Tibial nerve (tissue), 4 donors: ENCODE measurements around the gene TMEM14A. TPM values are rescaled to one million over a fixed set of nuclear protein-coding genes. Genes with fewer than 3 reads are reported as not detected.
A peak's percentile ranks its signal among the peaks of the same experiment; 100 is the strongest.

Experiments used
- DNase-seq, 2 donors: peaks; one replicate each; pipeline ENCODE4 v3.0.0-alpha.2; 2019; ENCODE audit warnings: low spot score in 2 of 2
- H3K27ac ChIP-seq, 4 donors: fragments of 200-600 bp; sonication (generic) in 3 of 4; one replicate each; pipeline ENCODE4 v1.5.1; 2017 to 2019; ENCODE audit warnings: mild to moderate bottlenecking in 1 of 4
- H3K27me3 ChIP-seq, 2 donors: fragments of 200-600 bp; sonication (generic) in 1 of 2; one replicate each; pipeline versions ENCODE4 v1.5.1 to v1.6.0; 2017 to 2019
- H3K36me3 ChIP-seq, 3 donors: fragments of 200-600 bp; sonication (generic); one replicate each; pipeline ENCODE4 v1.5.1; 2018 to 2019
- H3K4me1 ChIP-seq, 4 donors: fragments of 200-600 bp; sonication (generic) in 3 of 4; one replicate each; pipeline ENCODE4 v1.5.1; 2017 to 2019
- H3K4me3 ChIP-seq, 4 donors: fragments of 200-600 bp; sonication (generic) in 3 of 4; one replicate each; pipeline ENCODE4 v1.5.1; 2017 to 2019; ENCODE audit warnings: mild to moderate bottlenecking in 1 of 4, moderate library complexity in 1 of 4
- H3K9me3 ChIP-seq, 4 donors: fragments of 200-600 bp; sonication (generic) in 3 of 4; one replicate each; pipeline ENCODE4 v1.5.1; 2017 to 2019
- EP300 ChIP-seq, 2 donors: sonication (generic); formaldehyde crosslinking; IDR thresholded peaks; one replicate each; pipeline ENCODE4 v1.6.1; 2017; ENCODE audit warnings: antibody characterized with exemption in 2 of 2, mild to moderate bottlenecking in 1 of 2
- POLR2A ChIP-seq, 2 donors: fragments of 450-650 bp; IDR thresholded peaks; one replicate each; pipeline ENCODE4 v1.6.1; 2017; ENCODE audit warnings: antibody characterized with exemption in 2 of 2, mild to moderate bottlenecking in 2 of 2, moderate library complexity in 2 of 2
- WGBS, 2 donors: methylation state at CpG; one replicate each; pipeline ENCODE4 v1.1.5; 2018; 5-methylcytosine and 5-hydroxymethylcytosine counted together
- total RNA-seq, 4 donors: library from RNA; depleted of rRNA; stranded (reverse); fragments of >200 nt; gene quantifications; one replicate each; pipeline ENCODE4 v1.1.0, GENCODE V29; 2016
- TF ChIP-seq, protein P1 (sequence below), 5 experiments: fragments of 200-600 bp in 3 of 5; fragments of 450-650 bp in 2 of 5; sonication (generic) in 3 of 5; IDR thresholded peaks; one replicate each; pipeline ENCODE4 v1.5.1; 2016 to 2019; ENCODE audit warnings: antibody characterized with exemption in 5 of 5, mild to moderate bottlenecking in 3 of 5, moderate library complexity in 2 of 5

TMEM14A gene, protein sequence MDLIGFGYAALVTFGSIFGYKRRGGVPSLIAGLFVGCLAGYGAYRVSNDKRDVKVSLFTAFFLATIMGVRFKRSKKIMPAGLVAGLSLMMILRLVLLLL
- total RNA-seq, result 10 to 100 TPM; 14.4 to 39.6 (median 24.3) TPM

DNA sequence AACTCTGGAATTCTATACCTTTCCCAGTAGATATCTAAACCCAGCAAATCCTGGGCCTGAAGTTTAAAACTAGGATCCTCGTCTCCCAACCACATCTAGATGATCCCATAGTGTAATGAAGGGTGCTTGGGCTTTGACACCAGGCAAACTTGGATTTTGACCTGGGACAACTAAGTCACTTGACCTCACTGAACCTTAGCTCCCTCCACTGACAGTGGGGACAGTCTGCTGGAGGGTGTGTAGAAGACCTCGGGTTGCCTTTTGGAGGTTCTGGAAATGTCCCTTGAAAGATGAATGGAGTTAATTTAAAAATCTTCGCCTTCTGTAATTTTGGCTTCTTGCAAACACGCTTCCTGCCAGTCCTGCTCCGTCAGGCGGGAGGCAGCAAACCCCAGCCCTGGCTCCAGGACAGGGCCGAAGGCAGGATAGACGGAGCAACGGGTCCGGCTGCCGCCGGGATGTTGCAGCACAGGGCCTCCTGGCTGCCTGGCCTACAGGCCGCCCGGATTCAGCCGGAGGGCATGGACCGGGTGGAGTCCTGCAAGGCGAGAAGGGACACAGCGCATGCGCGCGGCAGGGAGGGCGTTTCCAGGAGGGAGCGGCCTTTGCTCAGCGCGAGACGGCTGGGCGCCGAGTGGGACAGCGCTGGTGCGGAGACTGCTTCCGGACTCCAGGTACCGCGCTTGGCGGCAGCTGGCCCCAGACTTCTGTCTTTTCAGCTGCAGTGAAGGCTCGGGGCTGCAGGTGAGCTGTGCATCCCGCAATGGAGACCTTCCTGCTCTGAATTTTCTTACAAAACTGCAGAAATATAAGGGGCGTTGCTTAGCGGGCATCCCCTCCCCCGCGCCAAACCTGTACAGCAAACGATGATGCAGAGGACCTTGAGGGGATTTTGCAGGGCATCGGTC lies at the start of gene TMEM14A:
TSS of gene TMEM14A (plus strand) at position 612 of the 908 bp plus-strand sequence. CDS start 5,990 bp downstream, outside the sequence.
- H3K9me3 ChIP-seq, result no peaks in the 10 kb centered on the region
- H3K4me1 ChIP-seq, result peaks cover 0 to 21% (median 11%) of the 10 kb centered on the region in 4 donors
- H3K27ac ChIP-seq, result peak within 1 kb of the TSS in 3 of 4 donors; percentile 56 to 78 (median 69)
- no peaks in the 10 kb centered on the region for H3K36me3 ChIP-seq
- peak within 1 kb of the TSS; percentile 46 to 78 (median 61) for H3K4me3 ChIP-seq
- TF ChIP-seq EP300 (IDR thresholded peaks at IDR 0.05), result peak; percentile 56 to 75
- TF ChIP-seq, protein P1, sequence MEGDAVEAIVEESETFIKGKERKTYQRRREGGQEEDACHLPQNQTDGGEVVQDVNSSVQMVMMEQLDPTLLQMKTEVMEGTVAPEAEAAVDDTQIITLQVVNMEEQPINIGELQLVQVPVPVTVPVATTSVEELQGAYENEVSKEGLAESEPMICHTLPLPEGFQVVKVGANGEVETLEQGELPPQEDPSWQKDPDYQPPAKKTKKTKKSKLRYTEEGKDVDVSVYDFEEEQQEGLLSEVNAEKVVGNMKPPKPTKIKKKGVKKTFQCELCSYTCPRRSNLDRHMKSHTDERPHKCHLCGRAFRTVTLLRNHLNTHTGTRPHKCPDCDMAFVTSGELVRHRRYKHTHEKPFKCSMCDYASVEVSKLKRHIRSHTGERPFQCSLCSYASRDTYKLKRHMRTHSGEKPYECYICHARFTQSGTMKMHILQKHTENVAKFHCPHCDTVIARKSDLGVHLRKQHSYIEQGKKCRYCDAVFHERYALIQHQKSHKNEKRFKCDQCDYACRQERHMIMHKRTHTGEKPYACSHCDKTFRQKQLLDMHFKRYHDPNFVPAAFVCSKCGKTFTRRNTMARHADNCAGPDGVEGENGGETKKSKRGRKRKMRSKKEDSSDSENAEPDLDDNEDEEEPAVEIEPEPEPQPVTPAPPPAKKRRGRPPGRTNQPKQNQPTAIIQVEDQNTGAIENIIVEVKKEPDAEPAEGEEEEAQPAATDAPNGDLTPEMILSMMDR (IDR thresholded peaks at IDR 0.05), result no peak
- TF ChIP-seq POLR2A (IDR thresholded peaks at IDR 0.05), result peak; percentile 15 to 59
- H3K27me3 ChIP-seq, result no peaks in the 10 kb centered on the region
- WGBS, 2 donors, result 3 to 4% methylated on average over 24 to 41 of the region's 42 CpGs
- DNase-seq, result peak; percentile 76 to 80

DNA sequence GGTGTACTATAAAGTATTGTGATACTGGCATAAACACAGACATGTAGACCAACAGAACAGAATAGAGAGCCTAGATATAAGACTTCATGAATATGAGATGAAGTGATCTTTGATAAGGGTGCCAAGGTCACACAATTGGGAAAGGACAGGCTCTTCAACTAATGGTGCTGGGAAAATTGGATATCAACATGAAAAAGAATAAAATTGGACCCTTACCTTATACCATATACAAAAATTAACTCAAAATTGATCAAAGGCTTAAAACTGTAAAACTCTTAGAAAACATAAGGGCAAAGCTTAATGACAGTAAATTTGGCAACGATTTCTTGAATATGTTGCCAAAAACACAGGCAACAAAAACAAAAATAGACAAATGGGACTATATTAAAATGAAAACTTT lies 49.3 kb upstream of the TMEM14A start:
- TF ChIP-seq, protein P1 (IDR thresholded peaks at IDR 0.05), result no peak
- TF ChIP-seq EP300 (IDR thresholded peaks at IDR 0.05) (no peak), POLR2A (IDR thresholded peaks at IDR 0.05) (no peak)
- WGBS, 2 donors, result 72 to 88% methylated on average over 1 of the region's 1 CpG
- no peaks in the 10 kb centered on the region for H3K27me3 ChIP-seq
- H3K36me3 ChIP-seq, result no peaks in the 10 kb centered on the region
- H3K4me1 ChIP-seq, result no peaks in the 10 kb centered on the region
- no peak overlapping the region for H3K27ac ChIP-seq
- no peak for DNase-seq
- no peak overlapping the region for H3K4me3 ChIP-seq
- no peaks in the 10 kb centered on the region for H3K9me3 ChIP-seq

DNA sequence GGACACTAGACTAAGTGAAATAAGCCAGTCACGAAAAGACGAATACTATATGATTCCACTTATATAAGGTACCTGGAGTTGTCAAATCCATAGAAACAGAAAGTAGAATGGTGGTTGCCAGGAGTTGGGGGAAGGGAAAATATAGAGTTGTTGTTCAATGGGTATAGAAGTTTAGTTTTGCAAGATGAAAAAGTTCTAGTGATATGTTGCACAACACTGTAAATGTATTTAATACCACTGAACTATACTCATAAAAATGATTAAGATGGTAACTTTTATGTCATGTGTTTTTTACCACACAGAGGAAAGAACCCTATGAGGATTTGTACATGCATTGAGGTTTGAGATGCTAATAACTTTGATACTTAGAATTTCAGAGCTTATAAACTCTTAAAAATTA lies 48.1 kb upstream of the TMEM14A start:
- no peak for DNase-seq
- Histone ChIP-seq H3K4me1 (no peaks in the 10 kb centered on the region), H3K4me3 (no peak overlapping the region), H3K27me3 (no peaks in the 10 kb centered on the region), H3K27ac (no peak overlapping the region), H3K36me3 (no peaks in the 10 kb centered on the region), H3K9me3 (no peaks in the 10 kb centered on the region)
- no peak for TF ChIP-seq EP300 (IDR thresholded peaks at IDR 0.05)
- no peak for TF ChIP-seq POLR2A (IDR thresholded peaks at IDR 0.05)
- TF ChIP-seq, protein P1 (IDR thresholded peaks at IDR 0.05), result no peak
- WGBS, 2 donors, result 92 to 97% methylated on average over 2 of the region's 2 CpGs

DNA sequence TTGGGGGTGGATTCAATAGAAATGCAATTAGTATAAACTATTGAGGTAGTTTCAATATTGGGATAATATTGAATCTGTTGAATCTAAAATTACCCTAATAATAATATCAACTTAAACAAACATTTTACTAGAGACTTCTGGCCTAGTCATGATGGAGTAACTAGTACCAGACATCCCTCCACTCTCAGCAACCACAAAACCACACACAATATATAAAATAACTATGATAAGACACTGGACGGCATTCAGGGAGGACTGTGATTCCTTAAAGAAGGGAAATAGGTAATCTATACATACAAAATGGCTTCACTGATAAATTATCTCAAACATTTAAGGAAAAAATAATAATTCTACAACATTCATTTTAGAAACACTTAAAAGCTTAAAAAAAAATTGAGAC lies 38.9 kb upstream of the TMEM14A start:
- H3K9me3 ChIP-seq, result no peaks in the 10 kb centered on the region
- no peaks in the 10 kb centered on the region for H3K36me3 ChIP-seq
- DNase-seq, result no peak
- no peaks in the 10 kb centered on the region for H3K4me1 ChIP-seq
- H3K4me3 ChIP-seq, result no peak overlapping the region
- H3K27ac ChIP-seq, result no peak overlapping the region
- 95 to 97% methylated on average over 1 of the region's 1 CpG for WGBS, 2 donors
- H3K27me3 ChIP-seq, result no peaks in the 10 kb centered on the region
- no peak for TF ChIP-seq EP300 (IDR thresholded peaks at IDR 0.05)
- TF ChIP-seq, protein P1 (IDR thresholded peaks at IDR 0.05), result no peak
- TF ChIP-seq POLR2A (IDR thresholded peaks at IDR 0.05), result no peak

DNA sequence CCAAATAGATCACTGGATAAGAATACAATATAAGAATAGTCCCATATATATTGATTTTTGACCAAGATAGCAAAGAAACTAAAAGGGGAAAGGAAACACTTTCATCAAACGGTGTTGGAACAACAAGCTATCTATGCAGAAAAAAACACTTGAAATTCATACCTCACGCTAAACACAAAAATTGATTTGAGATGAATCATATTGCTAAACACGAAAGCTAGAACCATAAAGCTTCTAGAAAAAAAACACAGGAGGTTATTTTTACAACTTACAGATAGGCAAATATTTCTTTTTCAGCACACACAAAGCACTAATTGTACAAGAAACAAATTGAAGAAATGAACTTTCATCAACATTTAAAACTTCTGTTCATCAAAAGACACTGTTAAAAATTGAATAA lies 36.7 kb upstream of the TMEM14A start:
- whole genome bisulfite sequencing, 2 donors, result 38 to 54% methylated on average over 3 of the region's 3 CpGs
- H3K9me3 ChIP-seq, result no peaks in the 10 kb centered on the region
- no peak overlapping the region for H3K27ac ChIP-seq

More for the DNA sequence above, 36.7 kb upstream of the TMEM14A start:
- Histone ChIP-seq H3K4me1 (no peaks in the 10 kb centered on the region), H3K4me3 (no peak overlapping the region), H3K36me3 (no peaks in the 10 kb centered on the region), H3K27me3 (no peaks in the 10 kb centered on the region)
- TF ChIP-seq, protein P1 (IDR thresholded peaks at IDR 0.05), result no peak
- no peak for TF ChIP-seq EP300 (IDR thresholded peaks at IDR 0.05)
- DNase-seq, result no peak
